CD4-positive, alpha-beta T cell treated with Interferon gamma for 1 hour (primary cell): ENCODE measurements around the gene GALNS.
A peak's percentile ranks its signal among the peaks of the same experiment; 100 is the strongest.

Experiments
- DNase-seq: peaks from one replicate; pipeline ENCODE4 v3.0.0-alpha.2; 2020

Gene GALNS

GRCh38 chr16:88813269-88814143, 43.2 kb downstream of the GALNS start:
- DNase-seq: no peak

DNA sequence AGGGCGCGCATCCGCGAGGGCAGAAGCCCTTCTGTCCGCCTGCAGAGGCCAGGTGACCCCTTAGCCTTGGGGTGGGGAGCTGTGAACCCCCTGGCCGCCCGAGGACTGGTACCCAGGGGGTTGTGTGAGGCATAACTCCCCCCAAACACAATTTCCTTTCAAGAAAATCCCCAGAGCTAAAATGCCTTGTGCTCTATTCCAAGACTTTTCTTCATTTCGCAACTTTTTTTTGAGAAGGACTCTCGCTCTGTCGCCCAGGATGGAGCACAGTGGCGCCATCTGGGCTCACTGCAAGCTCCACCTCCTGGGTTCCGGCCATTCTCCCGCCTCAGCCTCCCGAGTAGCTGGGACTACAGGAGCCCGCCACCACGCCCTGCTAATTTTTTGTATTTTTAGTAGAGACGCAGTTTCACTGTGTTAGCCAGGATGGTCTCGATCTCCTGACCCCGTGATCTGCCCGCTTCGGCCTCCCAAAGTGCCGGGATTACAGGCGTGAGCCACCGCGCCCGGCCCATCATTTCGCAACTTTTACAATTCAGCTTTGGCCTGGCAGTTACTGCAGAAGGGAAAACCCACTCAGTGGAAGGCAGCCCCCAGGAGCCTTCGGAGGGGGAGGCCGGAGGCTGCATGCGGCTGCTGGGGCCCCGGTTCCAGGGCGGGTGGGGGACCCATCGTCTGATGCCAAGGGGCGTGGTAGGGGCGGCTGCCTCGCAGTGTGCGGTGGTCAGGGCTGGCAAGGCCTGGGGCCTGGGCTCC, 44.1 kb downstream of the GALNS start:
- DNase-seq: peak; percentile 16

GRCh38 chr16:88811769-88812512, 44.8 kb downstream of the GALNS start, which contains the start of gene APRT:
Gene APRT (minus strand): TSS chr16:88811928. CDS start chr16:88811899, 29 bp downstream.
- peak; percentile 94 for DNase-seq

DNA sequence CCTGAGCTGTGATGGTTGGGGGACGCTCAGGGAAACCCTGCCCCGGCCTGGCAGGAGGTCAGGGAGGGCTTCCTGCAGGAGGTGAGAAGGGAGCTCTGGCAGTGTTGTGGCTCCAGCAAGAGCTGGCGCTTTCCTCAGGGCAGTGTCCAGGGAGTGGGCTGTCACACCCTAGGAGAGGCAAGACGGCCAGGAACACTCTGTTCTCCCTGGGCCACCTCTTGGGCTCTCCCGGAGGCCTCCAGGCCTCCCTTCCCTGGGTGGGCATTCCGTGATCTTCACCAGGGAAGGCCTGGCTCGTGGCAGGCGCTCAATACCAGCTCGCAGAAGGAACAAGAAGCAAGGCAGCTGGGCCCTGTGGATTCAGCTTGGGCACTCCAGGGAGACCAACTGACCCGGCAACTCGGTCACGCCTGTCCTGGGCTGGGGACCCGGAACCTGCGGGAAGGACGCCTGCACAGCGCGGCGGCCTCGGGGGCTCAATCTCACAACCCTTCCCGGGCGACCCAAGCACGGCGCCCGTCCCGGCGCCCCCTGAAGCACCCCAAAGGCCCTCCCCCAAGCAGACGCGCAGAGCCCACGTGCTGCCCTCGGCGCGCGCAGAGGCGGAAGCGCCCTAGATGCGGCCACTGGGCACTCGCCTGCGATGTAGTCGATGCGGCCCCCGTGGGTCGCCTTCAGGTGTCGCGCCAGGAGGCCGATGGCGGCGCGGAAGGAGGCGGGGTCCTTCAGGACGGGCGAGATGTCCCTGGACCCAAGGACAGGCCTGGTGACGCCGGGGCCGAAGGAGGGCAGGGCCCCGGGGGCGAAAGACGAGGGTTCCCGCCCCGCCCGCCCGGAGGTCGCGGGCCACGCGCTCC, 45.6 kb downstream of the GALNS start:
- peak; percentile 63 for DNase-seq

GRCh38 chr16:88810166-88810911, 46.4 kb downstream of the GALNS start:
- DNase-seq: peak; percentile 29

DNA sequence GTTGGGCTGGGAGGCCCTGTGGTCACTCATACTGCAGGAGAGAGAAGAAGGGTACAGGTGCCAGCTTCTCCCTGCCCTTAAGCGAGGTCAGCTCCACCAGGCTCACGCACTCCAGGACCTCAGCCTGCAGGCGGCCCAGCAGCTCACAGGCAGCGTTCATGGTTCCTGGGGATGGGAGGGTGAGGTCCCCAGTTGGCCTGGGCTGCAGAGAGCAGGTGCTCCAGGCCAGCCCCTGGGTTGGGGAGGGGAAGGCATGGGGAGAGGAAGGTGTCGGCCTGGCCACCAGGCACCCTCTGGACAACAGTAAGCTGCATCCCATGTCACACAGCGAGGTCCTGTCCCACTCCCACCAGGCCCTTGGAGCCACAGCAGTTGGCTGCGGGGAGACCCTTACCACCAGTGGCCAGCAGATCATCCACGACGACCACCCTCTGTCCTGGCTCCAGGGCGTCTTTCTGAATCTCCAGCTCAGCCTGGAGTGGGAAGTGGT, 47.0 kb downstream of the GALNS start:
- no peak for DNase-seq

DNA sequence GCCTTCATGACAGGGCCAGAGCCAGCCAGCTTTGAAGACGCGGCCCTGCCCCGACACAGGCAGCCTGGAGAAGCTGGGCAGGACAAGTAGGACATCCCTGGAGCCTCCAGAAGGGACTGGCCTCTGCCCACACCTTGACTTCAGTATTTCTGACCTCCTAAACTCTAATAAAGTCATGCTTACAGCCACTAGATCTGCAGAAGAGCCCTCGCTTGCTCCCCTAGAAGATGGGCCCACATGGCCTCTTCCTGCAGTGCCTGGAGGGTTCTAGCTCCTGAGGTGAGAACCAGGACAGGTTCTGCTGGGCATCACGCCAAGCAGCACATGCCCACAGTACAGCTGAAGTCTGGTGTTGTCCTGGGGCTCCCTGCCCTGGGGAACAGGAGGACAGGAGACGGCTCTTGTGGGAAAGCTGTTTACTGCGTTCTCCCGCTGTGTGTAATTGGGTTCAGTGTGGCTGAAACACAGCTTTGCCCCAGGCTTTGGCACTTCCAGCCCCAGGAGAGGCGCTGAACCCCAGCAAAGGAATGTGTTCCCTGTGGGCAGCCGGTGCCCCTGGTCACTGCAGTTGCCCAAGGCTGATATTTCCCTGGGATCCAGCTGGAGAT, 47.6 kb downstream of the GALNS start:
- no peak for DNase-seq

DNA sequence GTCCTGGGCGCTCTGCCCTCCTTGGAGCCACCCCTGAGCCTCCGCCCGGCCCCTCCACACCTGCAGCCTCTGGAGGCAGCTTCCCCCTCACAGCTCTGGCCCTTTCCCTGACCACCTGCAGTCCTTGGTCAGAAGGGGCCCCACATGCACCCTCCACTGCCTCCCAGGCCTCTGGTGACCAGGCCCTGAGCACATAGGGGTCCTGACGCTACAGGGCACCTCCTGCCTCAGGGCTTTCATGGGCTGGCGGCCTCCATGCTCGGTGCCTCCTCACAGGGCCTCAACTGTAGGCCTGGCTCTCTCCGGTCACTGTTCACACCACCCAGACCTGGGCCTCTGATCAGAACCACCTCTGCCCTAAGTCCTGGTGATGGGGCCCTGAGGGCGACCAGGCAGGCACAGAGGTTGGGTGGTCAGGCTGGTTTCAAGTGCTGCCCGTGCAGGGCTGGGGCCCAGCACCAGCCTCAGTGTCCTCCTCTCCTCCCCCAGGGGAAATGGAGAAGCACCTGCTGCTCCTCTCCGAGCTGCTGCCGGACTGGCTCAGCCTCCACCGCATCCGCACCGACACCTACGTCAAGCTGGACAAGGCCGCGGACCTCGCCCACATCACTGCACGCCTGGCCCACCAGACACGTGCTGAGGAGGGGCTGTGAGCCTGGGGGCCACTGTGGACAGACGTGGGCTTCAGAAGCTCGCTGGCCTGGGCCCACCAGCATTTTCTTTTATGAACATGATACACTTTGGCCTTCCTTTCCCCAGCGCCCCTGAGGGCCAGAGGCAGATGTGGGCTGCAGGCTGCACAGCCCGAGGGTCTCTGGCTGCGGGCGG, 48.9 kb downstream of the GALNS start:
- DNase-seq: no peak

GRCh38 chr16:88807142-88807625, 49.6 kb downstream of the GALNS start:
- no peak for DNase-seq

- no peak for DNase-seq
These were observed 50.1 kb downstream of the GALNS start for GRCh38 chr16:88806491-88807111.

- no peak for DNase-seq
These were observed 50.8 kb downstream of the GALNS start for GRCh38 chr16:88805887-88806393.

DNA sequence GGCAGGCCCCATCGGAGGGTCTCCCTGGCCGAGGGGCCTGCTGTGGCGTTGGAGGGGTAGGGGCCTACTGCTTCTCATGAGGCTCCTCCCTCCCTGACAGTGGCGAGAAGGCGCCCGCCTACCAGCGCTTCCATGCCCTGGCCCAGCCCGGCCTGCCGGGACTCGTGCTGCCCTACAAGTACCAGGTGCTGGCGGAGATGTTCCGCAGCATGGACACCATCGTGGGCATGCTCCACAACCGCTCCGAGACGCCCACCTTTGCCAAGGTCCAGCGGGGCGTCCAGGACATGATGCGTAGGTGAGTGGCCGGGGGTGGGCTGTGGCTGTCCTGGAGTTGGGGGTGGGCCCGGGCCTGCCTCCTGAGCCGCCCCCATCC, 51.4 kb downstream of the GALNS start:
- DNase-seq: no peak

- no peak for DNase-seq
These were observed 52.0 kb downstream of the GALNS start for GRCh38 chr16:88804552-88805339.

GRCh38 chr16:88804173-88804551, 52.6 kb downstream of the GALNS start:
- DNase-seq: no peak

GRCh38 chr16:88803264-88803987, 53.3 kb downstream of the GALNS start, which contains the start of gene CDT1:
Gene CDT1 (plus strand): TSS chr16:88803789. CDS start chr16:88803832, 43 bp downstream.
- peak; percentile 80 for DNase-seq

- DNase-seq: no peak
These were observed 56.5 kb downstream of the GALNS start for GRCh38 chr16:88800277-88800592.

DNA sequence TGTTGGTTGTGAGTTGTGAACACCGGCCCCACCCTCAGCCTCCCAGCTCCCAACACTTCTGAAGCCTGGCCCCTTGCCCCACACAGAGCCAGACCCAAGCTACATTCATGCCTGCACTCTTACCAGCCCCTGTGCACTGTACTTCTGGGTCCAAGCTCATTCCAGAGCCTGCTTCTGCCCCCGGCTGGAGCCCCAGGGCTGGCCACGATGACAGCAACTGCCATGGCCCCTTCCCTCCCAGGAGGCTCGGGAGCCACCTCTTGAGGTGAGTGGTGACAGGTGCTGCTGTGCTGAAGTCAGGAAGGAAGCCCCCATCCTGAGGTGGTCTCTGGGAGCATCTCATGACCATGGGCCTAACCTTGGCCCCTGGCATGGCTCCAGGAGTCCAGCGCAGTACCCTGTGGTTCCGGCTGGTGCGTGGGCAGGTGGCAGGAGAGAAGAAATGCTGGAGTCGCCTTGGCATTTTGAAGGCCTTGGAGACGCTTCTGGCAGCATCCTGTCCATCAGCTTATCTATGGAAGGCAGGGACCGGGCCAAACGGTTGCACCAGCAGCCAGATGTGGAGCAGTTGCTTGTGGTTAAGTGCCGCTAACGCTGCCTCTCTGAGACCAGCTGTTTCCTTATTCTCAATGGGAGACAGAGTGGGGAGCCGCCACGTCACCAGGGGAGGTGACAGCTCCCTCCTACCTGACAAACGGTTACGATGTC, 57.0 kb downstream of the GALNS start:
- DNase-seq: peak; percentile 44
